OCI-LY1 (cell line): Measurements from ENCODE around the gene FHL5.

Experiments
- EZH2 ChIP-seq: fragments of 200-600 bp; sonication (generic), shearing (Covaris generic); IDR thresholded peaks from 2 replicates; pipeline ENCODE4 v1.8.0; 2017; ENCODE audit warnings: borderline replicate concordance, mixed run types, mild to moderate bottlenecking, antibody characterized with exemption, low read length, moderate library complexity, mixed read lengths
- TF ChIP-seq, protein P1 (sequence below): fragments of 200-600 bp; sonication (generic), shearing (Covaris generic); IDR thresholded peaks from 2 replicates; pipeline ENCODE4 v1.5.1; 2017; ENCODE audit warnings: mild to moderate bottlenecking, antibody characterized with exemption, low read length, moderate library complexity, mixed read lengths

DNA sequence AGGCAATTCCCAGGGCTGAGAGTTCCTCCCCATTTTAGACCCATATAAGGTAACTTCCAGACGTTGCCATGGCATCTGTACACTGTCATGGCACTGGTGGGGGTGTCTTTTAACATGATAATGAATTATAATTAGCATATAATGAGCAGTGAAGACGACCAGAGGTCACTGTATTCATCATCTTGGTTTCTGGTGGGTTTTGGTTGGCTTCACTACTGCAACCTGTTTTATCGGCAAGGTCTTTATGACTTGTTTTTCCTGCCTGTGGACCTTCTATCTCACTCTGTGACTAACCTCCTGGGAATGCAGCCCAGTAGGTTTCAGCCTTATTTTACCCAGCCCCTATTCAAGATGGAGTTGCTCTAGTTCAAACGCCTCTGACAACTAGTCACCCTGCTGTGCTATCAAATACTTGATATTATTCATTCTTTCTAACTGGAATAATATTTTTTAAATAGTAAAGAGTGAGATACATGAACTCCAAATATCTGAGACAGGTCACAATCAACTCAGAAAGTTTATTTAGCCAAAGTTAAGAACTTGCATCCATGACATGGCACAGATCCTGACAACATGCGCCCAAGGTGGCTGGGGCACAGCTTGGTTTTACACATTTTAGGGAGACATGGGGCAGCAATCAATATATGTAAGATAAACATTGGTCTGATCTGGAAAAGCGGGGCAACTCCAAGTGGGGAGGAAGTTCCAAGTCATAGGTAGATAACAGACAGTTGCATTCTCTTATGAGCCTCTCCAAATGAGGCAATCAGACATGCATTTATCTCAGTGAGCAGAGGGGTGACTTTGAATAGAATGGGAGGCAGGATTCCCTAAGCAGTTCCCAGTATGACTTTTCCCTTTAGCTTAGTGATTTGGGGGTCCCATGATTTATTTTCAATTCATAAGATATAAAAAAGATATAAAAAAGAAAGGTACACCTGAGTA is 42.5 kb upstream of the FHL5 start:
- TF ChIP-seq, protein P1, sequence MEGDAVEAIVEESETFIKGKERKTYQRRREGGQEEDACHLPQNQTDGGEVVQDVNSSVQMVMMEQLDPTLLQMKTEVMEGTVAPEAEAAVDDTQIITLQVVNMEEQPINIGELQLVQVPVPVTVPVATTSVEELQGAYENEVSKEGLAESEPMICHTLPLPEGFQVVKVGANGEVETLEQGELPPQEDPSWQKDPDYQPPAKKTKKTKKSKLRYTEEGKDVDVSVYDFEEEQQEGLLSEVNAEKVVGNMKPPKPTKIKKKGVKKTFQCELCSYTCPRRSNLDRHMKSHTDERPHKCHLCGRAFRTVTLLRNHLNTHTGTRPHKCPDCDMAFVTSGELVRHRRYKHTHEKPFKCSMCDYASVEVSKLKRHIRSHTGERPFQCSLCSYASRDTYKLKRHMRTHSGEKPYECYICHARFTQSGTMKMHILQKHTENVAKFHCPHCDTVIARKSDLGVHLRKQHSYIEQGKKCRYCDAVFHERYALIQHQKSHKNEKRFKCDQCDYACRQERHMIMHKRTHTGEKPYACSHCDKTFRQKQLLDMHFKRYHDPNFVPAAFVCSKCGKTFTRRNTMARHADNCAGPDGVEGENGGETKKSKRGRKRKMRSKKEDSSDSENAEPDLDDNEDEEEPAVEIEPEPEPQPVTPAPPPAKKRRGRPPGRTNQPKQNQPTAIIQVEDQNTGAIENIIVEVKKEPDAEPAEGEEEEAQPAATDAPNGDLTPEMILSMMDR: no peak
- no peak for TF ChIP-seq EZH2
